GM18867 (cell line): ENCODE measurements around the gene APPBP2.
"Not testable (repeated sequence)": the region's sequence is repeated elsewhere in the genome, so short reads cannot be mapped to it uniquely, and the experiment has no call there.

Experiments used
- ATAC-seq: cut with Tn5 transposase; IDR thresholded peaks from one replicate; pipeline ENCODE4 v1.9.1; 2021; ENCODE audit warnings: mild to moderate bottlenecking, moderate library complexity; ENCODE audit not compliant: unreplicated experiment

The APPBP2 gene

DNA sequence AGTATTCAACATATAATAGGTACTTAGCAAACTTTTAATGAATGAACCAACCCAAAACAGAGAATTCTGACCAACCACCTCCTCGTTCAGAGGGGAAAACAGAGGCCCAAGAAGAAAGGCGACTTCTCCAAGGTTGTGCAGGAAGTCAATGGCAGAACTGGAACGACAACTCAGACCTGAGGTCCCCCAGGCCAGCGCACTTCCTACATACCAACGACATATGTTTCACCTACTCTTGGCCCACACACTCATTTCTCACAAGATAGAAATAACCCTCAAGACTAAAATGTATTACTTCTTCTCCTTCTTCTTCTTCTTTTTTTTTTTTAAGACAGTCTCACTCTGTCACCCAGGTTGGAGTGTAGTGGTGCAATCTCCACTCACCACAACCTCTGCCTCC is 89.4 kb downstream of the APPBP2 start:
- no peak for ATAC-seq

DNA sequence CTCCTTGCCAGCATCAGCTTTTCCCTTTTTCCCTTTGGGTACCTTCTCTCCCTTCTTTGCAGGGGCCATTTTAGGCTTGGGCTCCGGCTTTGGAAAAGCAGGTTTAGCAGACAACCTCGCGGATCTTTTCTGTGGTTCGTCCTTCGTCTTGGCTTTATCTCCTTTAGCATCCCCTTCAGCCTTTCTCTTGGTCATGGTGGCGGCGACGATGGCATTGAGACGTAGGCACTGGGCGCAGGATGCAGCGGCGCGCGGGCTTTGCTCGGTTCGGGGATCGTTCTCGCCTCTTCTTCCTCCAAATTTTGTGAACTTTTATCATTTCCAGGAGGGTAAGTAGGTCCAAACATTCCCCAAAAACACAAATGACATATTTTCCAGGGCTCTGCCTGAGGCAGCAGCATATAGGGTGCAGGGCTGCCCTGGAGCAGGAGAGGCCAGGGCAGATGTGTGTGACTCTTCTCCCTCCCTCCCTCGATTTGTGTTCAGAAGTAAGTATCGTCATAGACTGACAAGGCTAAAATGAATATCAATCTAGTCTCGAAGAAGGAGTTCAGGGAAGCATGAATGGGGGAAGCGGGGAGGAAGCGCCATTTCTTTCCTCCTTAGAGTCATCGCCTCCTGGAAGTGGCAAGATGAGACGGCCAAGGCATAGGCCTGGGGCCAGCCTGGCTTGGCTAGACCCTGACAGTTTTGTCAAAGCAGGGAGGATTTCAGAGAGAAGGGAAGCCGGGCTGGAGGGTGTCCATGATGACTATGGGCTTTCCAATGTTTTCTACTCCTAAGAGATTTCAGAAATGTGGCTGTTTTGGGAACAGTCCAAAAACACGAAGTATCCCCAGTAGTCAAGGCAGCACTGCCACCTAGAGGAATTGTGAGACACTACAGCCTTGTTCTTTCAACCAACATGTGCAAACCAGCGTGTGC is 90.5 kb downstream of the APPBP2 start:
- ATAC-seq = peak; percentile 42

DNA sequence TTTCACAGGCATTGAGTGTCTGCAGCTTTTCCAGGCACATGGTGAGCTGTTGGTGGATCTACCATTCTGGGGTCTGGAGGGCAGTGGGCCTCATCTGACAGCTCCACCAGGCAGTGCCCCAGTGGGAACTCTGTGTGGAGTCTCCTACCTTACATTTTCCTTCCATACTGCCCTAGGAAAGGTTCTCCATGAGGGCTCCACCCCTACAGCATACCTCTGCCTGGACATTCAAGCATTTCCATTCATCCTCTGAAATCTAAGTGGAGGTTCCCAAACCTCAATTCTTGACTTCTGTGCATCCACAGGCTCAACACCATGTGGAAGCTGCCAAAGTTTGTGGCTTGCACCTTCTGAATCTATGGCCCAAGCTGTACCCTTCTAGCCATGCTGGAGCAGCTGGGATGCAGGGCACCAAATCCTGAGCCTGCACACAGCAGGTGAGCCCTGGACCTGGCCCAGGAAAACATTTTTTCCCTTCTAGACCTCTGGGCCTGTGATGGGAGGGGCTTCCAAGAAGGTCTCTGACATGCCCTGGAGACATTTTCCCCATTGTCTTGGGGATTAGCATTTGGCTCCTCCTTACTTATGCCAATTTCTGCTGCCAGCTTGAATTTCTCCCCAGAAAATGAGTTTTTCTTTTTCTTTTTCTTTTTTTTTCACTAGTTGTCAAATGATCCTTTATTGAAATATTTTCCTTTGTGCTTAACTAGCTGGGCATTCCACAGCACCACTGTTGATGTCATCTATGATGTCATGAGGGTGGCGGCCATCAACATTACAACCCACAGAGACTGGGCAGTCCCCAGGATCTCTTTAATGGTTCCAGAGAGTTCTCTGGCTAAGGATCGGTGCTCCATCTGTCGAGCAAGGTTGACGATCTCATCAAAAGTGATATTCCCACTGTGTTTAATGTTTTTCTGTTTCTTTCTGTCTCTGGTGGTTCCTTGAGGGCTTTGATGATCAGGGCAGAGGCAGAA is 92.7 kb downstream of the APPBP2 start:
- ATAC-seq = not testable (repeated sequence)

DNA sequence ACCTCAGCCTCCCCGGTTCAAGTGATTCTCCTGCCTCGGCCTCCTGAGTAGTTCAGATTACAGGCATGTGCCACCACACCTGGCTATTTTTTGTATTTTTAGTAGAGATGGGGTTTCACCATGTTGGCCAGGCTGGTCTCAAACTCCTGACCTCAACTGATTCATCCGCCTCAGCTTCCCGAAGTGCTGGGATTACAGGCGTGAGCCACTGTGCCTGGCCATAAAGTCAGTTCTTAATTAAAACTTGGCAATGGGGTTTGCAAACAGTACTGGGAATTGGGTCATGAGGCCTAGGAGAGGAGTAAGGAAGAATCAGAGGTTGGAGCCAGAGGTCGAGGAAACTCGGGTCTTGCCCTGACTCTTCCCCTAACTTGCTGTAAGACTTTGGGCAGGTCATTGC is 95.5 kb downstream of the APPBP2 start:
- not testable (repeated sequence) for ATAC-seq

DNA sequence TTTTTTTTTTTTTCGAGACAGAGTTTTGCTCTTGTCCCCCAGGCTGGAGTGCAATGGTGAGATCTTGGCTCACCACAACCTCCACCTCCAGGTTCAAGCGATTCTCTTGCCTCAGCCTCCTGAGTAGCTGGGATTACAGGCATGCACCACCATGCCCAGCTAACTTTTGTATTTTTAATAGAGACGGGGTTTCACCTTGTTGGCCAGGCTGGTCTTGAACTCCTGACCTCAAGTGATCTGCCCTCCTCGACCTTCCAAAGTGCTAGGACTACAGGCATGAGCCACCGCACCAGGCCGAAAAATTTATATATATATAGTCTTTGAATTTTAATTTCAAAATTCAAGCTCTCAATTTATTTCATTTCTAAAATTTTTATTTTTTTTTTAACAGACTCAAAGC is 97.6 kb downstream of the APPBP2 start:
- ATAC-seq = not testable (repeated sequence)

DNA sequence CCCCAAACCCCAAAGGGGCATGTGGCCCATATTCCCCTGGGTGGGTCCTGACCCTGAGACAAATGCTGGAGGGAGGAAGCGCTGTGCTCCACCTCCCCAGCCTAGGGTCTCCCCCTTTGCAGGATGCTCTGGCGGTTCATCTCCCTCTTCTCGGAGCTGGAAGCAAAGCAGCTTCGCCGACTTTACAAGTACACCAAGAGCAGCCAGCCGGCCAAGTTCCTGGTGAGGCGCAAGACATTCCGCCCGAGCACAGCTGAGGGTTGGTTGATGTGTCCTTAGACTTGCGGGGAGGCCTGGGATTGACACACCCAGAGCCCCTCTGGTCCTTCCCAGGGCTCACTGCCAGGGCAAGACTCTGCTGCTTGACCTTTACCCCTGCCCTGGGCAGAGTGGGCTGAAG is 99.4 kb downstream of the APPBP2 start:
- ATAC-seq = no peak

DNA sequence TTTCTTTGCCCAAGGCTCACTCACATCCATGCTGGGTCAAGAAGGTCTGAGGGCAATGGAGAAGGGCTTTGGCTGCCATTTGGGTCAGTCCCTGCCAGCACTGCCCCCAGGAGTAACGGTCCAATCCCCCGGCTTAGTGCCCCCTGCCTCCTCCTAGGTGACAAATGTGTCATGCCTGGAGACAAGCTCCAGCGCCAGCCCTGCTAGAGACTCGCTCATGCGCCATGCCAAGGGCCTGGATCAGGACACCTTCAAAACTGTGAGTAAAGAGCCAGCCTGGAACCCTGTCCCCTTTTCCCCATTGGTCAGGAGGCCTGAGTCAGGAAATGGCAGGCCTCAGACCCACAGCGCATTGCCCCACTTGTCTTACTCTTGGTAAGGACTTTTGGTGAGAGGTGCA is 100.4 kb downstream of the APPBP2 start:
- no peak for ATAC-seq

DNA sequence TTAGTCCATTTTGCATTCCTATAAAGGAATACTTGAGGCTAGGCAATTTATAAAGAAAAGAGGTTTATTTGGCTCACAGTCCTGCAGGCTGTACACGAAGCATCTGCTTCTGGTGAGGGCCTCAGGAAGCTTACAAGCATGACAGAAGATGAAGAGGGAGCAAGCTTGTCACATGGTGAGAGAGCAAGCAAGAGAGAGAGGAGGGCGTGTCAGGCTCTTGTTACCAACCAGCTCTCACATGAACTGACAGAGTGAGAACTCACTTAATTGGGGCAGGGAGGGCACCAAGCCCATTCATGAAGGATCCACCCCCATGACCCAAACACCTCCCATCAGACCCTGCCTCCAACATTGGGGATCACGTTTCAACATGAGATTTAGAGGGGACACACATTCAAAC is 102.2 kb downstream of the APPBP2 start:
- ATAC-seq = no peak

DNA sequence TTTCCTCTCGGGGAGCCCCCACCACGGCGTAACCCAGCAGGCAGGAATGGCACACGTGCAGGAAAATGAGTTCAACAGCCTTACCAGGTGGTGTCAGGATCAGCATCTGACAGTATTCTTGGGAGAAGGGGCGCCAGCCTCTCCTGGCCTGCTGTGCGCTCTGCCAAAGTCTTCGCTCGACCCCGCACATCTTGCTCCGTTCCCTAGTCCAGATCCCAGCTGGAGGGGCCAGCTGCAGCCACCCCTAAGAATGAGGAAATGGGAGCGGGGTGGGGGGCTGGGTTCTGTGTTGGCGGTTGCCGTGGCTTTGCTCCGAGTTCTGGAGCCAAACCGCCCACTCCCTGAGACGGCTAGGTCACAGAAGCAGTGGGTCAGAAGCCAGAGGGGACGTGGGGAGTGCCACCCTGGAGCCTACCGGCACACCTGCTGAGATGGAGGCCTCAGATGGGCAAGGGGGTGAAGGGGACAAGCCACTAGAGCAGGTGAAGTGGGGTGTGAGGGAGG is 103.8 kb downstream of the APPBP2 start, which contains the start of gene CHCT1:
Gene CHCT1 (plus strand): TSS at position 328 of the 504 bp plus-strand sequence. CDS start 104 bp downstream, at position 432.
- no peak for ATAC-seq

DNA sequence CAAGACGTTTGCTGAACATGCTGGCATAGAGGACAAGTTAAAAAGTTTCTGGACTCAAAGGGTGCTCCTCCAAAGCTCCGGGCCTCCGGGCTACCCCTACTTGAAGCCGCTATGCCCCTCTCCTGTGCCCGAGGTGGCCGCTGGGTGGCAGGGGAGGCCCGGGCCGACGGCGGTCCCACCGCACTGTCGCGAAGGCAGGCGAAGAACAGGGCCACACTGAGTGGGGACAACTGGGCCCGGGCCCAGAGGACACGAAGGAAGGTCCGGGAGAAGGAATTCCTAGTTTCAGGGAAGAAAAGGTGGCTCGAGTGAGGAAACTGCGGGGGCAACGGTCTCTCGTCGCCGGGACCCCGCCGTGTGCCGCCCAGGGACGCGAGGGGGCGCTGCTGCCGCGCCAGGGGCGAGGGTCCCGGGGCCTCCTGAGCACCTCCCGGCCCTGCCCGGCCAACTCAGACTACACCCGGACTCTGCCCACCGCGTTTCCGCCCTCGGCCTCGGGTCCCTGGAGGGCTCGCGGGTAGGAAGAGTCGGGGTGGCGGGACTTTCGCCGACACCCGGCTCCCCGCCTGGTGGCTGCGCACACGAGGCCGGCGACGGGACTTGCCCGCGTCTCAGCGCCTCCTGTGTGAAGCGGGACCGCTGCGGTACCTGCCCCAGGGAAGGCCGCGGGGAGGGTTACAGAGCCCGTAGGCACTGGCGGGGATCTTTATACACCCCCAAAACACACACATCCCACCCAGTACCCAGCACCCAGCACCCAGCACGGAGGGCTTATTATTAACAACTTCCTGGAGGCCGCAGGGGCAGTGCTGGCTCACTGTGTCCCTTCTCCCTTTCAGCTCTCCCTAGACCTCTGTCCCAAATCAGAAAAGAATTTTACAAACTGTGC is 104.5 kb downstream of the APPBP2 start:
- ATAC-seq = peak; percentile 82

DNA sequence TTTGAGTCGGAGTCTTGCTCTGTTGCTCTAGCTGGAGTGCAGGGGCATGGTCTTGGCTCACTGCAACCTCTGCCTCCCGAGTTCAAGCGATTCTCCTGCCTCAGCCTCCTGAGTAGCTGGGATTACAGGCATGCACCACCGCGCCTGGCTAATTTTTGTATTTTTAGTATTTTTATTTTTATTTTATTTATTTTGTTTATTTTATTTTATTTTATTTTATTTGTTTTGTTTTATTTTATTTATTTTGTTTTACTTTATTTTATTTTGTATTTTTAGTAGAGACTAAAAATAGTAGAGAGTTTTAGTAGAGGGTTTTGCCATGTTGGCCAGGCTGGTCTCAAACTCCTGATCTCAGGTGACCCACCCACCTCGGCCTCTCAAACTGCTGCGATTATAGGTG is 106.2 kb downstream of the APPBP2 start:
- ATAC-seq = not testable (repeated sequence)

DNA sequence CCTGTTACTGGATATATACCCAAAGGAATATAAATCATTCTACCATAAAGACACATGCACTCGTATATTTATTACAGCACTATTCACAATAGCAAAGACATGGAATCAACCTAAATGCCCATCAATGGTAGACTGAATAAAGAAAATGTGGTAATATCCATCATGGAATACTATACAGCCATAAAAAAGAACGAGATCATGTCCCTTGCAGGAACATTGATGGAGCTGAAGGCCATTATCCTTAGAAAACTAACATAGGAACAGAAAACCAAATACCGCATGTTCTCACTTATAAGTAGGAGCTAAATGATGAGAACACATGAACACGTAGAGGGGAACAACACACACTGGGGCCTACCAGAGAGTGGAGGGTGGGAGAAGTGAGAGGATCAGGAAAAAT is 107.0 kb downstream of the APPBP2 start:
- ATAC-seq = not testable (repeated sequence)

DNA sequence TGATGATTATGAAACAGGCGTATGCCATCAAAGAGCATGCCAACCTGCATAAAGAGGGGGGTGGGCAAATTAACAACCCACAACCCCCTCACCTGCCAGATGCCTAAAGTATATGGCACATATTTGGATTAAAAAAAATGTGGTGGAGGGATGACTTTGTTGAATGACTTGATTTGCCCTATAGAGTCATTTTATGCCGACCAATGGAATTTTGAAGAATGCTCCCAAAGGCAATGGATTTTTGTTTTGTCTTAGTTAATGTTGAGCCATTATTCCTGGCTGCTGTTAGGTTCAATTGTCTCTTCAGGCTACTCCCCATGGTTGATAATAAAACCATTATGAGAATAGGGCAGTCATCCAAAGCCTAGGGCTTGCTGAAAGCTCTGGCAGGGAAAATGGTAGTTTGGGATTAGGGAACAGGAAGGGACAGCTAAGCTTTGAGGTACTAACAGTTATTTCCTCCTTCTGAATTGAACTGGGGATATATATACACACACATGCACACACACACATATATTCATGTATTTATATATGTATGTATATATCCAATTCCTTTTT is 109.6 kb downstream of the APPBP2 start:
- ATAC-seq = no peak

DNA sequence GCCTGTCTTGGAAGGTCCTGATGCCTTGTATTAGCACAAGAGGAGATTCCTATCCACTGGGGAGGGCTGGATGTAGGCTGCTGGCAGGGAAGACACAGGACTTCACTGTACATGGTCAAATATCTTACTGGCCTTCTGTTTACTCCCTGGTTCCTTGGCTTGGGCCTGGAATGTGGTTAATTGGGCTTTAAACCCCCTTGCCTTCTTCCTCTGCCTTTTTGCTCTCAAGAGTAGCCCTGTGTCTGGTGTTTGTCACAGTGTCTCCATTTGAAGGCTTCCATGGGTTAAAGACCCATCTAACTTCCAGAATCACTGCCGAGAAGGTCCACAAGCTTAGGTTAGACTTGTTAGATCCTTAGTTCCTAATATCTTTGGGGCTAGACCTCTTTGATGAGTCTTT is 110.9 kb downstream of the APPBP2 start:
- no peak for ATAC-seq

DNA sequence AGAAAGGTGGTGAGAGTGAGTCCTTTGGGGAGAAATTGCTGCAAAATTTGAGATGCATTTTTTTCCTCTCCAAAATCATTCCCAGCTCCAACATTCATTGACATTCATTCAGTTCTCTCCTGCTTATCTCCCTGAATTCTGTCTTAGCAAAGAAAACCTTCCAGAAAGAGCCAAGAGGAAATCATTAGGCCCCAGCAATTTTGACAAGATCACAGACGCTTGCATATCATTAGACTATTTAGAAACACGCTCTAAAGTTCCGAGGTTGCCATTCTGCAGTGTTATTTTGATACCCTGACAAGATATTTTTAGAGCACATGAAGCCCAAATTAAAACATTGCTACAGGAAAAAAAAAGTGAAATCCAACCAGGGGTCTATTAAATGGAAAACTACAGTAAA is 113.3 kb downstream of the APPBP2 start:
- no peak for ATAC-seq

DNA sequence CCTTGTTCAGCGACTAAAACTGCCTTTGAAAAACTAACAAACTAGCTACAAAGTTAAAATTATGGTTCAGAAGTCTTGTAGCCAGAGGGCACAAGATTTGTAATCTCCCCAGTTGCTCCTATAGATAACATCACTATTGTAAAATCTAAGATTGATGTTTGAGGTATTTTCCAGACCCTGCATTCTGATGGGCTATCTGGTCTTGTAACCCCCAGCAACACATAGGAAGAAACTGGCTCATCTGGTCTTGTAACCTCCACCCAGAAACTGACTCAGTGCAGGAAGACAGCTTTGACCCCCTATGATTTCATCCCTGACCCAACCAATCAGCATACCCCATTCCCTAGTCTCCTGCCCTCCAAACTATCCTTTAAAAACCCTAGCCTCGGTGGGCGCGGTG is 116.0 kb downstream of the APPBP2 start:
- no peak for ATAC-seq

DNA sequence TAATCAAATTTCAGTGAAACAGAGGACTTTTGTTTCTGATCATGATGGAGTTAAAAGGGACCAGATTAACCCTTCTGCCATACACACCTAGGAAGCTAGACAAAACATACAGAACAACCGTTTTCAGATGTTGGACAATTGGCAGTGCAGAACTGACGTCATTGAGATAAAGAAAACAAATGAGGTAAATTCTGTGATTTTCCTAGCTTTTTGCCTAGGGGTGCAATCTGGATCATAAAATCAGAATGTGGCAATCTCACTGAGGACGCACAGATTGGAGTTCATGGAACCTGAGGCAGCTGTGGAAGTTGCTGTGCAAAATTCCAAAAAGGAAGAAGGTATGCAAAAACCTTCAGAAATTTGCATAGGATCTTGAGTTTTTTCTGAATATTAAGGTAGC is 119.2 kb downstream of the APPBP2 start:
- ATAC-seq = no peak

DNA sequence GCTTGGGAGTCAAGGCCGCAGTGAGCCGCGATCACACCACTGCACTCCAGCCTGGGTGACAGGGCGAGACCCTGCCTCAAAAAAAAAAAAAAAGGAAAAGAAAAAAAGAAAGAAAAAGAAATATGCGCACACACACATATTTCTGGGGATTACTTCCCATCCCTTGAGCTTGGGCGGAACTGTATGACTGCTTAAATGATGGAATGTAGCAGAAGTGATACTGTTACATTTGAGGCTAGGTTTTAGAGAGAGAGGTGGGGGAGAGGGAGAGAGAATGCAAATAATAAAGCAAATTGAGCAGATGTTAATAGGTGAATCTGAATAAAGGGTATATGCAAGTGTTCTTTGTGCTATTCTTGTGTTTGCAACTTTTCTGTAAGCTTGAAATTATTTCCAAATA is 122.1 kb downstream of the APPBP2 start:
- ATAC-seq = no peak

DNA sequence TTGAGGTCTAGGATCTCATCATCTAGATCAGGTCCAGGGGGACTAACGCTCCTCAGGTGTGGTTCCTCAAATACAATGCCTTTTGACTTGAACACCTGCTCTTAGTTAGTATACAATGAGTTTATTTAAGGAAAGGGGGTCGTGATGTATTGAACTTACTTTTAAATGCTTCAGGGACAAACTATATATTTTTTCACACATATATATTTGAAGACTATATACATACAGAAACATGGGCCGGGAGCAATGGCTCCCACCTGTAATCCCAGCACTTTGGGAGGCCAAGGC is 122.6 kb downstream of the APPBP2 start:
- ATAC-seq = no peak

DNA sequence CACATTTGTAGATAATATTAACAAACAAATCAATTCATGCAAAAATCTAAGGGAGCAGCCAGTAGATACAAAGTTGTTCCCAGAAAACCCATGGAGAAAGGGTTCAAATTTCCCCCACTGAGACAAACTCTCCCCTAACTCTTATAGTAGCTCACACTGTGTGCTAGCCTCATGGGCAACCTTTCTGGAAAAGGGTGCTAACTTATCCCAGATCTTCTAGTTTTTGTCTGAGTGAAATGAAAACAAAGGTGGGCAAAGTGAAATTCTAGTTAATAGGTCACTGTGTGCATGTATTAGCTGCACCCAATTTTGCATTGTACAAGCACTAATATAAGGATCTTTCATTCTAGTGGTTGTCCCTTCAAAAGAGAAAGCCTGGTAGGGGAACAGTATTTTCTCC is 124.2 kb downstream of the APPBP2 start:
- no peak for ATAC-seq
